ENCODE measurements around the gene ISCU.

The ISCU gene

DNA sequence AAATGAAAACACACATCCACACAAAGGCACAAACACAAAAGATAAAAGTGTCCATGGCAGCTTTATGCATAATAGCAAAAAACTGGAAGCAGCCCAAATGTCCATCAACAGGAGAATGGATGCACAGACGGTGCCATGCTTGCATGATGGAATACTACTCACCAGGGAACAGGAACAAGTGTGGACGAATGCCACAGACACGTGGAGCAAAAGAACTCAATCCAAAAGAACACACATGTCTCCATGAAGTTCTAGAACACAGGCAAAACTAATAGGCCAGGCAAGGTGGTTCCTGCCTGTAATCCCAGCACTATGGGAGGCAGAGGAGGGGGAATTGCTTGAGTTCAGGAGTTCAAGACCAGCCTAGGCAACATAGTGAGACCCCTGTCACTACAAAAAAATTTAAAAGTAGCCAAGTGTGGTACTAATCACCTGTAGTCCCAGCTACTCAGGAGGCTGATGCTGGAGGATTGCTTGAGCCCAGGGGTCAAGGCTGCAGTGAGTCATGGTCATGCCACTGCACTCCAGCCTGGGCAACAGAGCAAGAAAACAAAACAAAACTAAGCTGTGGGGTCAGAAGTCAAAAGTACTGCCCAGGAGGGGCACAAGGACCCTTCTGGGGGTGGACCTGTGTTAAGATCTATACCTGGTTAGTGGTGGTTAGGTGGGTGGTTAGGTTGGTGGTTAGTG lies 42.7 kb downstream of the ISCU start:
- H3K4me3 ChIP-seq (ENCODE audit: low read depth, low read length), result no peak overlapping the region
- no peak for DNase-seq (ENCODE audit: low read depth)
- TF ChIP-seq MYC (IDR thresholded peaks at IDR 0.05; ENCODE audit: low read depth, low read length), result no peak
- TF ChIP-seq, protein P1, sequence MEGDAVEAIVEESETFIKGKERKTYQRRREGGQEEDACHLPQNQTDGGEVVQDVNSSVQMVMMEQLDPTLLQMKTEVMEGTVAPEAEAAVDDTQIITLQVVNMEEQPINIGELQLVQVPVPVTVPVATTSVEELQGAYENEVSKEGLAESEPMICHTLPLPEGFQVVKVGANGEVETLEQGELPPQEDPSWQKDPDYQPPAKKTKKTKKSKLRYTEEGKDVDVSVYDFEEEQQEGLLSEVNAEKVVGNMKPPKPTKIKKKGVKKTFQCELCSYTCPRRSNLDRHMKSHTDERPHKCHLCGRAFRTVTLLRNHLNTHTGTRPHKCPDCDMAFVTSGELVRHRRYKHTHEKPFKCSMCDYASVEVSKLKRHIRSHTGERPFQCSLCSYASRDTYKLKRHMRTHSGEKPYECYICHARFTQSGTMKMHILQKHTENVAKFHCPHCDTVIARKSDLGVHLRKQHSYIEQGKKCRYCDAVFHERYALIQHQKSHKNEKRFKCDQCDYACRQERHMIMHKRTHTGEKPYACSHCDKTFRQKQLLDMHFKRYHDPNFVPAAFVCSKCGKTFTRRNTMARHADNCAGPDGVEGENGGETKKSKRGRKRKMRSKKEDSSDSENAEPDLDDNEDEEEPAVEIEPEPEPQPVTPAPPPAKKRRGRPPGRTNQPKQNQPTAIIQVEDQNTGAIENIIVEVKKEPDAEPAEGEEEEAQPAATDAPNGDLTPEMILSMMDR (IDR thresholded peaks at IDR 0.05; ENCODE audit: low read depth, low read length), result no peak
- TF ChIP-seq POLR2A (IDR thresholded peaks at IDR 0.05; ENCODE audit: extremely low read depth, insufficient read length), result no peak
- TF ChIP-seq, protein P2, sequence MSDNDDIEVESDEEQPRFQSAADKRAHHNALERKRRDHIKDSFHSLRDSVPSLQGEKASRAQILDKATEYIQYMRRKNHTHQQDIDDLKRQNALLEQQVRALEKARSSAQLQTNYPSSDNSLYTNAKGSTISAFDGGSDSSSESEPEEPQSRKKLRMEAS (IDR thresholded peaks at IDR 0.05; ENCODE audit: low read depth, low read length), result no peak

DNA sequence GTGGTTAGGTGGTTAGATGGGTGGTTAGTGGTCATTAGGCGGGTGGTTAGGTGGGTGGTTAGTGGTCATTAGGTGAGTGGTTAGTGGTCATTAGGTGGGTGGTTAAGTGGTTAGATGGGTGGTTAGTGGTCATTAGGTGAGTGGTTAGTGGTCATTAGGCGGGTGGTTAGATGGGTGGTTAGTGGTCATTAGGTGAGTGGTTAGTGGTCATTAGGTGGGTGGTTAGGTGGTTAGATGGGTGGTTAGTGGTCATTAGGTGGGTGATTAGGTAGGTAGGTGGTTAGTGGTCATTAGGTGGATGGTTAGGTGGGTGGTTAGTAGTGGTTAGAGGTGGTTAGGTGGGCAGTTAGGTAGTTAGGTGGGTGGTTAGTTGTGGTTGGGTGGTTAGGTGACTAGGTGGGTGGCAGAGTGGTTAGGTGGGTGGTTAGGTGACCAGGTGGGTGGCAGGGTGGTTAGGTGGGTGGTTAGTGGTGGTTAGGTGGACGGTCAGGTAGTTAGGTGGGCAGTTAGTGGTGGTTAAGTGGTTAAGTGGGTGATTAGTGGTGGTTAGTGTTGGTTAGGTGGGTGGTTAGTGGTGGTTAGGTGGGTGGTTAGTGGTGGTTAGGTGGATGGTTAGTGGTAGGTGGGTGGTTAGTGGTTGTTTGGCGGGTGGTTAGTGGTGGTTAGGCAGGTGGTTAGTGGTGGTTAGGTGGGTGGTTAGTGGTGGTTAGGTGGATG lies 43.5 kb downstream of the ISCU start:
- TF ChIP-seq MYC (IDR thresholded peaks at IDR 0.05; ENCODE audit: low read depth, low read length) (no peak), POLR2A (IDR thresholded peaks at IDR 0.05; ENCODE audit: extremely low read depth, insufficient read length) (no peak)
- no peak overlapping the region for H3K4me3 ChIP-seq (ENCODE audit: low read depth, low read length)
- no peak for DNase-seq (ENCODE audit: low read depth)

DNA sequence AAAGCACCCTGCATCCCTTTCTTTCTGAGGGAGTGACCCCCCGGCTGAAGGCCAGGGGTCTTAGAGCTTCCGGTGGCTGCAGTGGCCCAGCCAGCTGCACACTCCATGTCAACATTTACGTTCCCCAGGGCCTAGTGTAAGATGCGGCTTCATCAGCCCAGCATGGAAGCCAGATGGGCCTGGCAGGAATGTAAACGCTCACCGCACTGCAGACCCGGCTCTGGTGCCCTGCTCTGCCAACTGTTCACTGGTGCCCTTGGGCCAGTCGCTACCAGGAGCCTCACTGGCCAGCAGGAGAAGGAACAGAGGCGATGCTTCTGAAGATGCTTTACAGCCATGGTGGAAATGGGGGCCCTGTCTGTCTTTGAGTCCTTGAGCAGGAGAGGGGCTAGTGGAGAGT lies 44.1 kb downstream of the ISCU start:
- H3K4me3 ChIP-seq (ENCODE audit: low read depth, low read length), result no peak overlapping the region
- TF ChIP-seq, protein P2 (IDR thresholded peaks at IDR 0.05; ENCODE audit: low read depth, low read length), result no peak
- no peak for TF ChIP-seq POLR2A (IDR thresholded peaks at IDR 0.05; ENCODE audit: extremely low read depth, insufficient read length)
- no peak for TF ChIP-seq MYC (IDR thresholded peaks at IDR 0.05; ENCODE audit: low read depth, low read length)
- TF ChIP-seq, protein P1 (IDR thresholded peaks at IDR 0.05; ENCODE audit: low read depth, low read length), result no peak
- no peak for DNase-seq (ENCODE audit: low read depth)

DNA sequence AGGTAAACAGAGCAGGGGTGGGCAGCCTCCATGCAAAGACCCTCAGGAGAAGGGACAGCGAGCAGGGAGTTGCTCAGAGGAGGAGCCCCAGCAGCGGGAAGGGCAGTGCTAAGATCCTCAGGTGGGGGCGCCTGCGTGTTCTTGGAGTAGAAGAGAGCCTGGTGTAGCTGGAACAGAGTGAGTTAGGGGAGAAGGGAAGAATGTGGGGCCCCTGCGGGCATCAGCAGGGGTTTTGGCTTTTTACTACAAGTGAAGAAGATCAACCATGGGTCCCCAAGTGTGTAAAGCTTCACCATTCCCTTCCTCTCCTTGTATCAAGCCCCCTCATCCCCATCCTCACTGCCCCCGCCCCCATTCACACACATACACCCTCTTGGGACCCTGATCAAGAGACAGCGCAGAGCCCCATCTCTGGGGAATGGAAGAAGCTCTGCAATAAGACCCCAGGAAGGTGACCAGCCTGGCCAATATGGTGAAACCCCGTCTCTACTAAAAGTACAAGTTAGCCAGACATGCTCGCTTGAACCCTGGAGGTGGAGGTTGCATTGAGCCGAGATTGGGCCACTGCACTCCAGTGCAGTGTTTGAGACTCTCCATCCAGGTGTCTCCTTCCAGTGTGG lies 45.7 kb downstream of the ISCU start:
- TF ChIP-seq MYC (IDR thresholded peaks at IDR 0.05; ENCODE audit: low read depth, low read length) (no peak), POLR2A (IDR thresholded peaks at IDR 0.05; ENCODE audit: extremely low read depth, insufficient read length) (no peak)
- TF ChIP-seq, protein P1 (IDR thresholded peaks at IDR 0.05; ENCODE audit: low read depth, low read length), result no peak
- TF ChIP-seq, protein P2 (IDR thresholded peaks at IDR 0.05; ENCODE audit: low read depth, low read length), result no peak
- no peak for DNase-seq (ENCODE audit: low read depth)
- no peak overlapping the region for H3K4me3 ChIP-seq (ENCODE audit: low read depth, low read length)

DNA sequence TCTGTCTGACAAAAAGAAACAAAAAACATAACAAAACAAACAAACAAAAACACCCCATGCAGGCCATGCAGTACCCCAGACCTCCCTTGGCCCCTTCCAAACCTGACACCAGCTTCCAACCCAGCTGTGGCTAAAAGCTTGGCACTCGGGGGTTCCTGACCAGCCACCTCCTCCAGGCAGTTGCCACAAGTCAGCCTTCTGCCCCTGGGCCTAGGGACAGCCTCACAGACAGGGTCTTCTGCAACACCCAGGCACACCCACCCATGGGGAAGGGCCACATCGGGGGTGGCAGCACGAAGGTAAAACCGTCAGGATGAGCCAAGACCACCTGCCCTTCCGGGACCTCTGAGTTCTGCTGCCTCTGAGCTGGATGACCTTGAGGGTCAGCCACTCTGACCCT lies 46.2 kb downstream of the ISCU start:
- DNase-seq (ENCODE audit: low read depth), result no peak
- no peak overlapping the region for H3K4me3 ChIP-seq (ENCODE audit: low read depth, low read length)
- TF ChIP-seq, protein P1 (IDR thresholded peaks at IDR 0.05; ENCODE audit: low read depth, low read length), result no peak
- TF ChIP-seq, protein P2 (IDR thresholded peaks at IDR 0.05; ENCODE audit: low read depth, low read length), result no peak
- TF ChIP-seq MYC (IDR thresholded peaks at IDR 0.05; ENCODE audit: low read depth, low read length), result no peak
- no peak for TF ChIP-seq POLR2A (IDR thresholded peaks at IDR 0.05; ENCODE audit: extremely low read depth, insufficient read length)
